Measurements from ENCODE around the gene SNUPN. TPM values are rescaled to one million over a fixed set of nuclear protein-coding genes. Genes with fewer than 3 reads are reported as not detected.

SNUPN gene
- total RNA-seq, 4 donors from 2014 or later: 8.7 to 19.1 (median 13.5) TPM

GRCh38 chr15:75620058-75620820, 5.3 kb downstream of the SNUPN start:
- Histone ChIP-seq H3K9me3 (no peaks in the 10 kb centered on the region), H3K4me3 (peak overlapping the region in 3 of 4 donors; percentile 9 to 42 (median 18)), H3K36me3 (peaks cover 0 to 50% (median 20%) of the 10 kb centered on the region in 3 donors), H3K27me3 (no peaks in the 10 kb centered on the region), H3K4me1 (peaks cover 16 to 38% (median 20%) of the 10 kb centered on the region in 3 donors), H3K27ac (peak overlapping the region; percentile 56 to 83 (median 78))
- TF ChIP-seq CTCF (IDR thresholded peaks at IDR 0.05) (no peak), POLR2A (IDR thresholded peaks at IDR 0.05) (no peak)
- intact Hi-C loops (cut with DNase I): no loop called here
- WGBS, 2 donors: 11 to 22% methylated on average over 3 to 4 of the region's 4 CpGs
- no peak for DNase-seq

GRCh38 chr15:75616766-75617165, 8.8 kb downstream of the SNUPN start:
- Histone ChIP-seq H3K9me3 (no peaks in the 10 kb centered on the region), H3K27ac (no peak overlapping the region), H3K27me3 (no peaks in the 10 kb centered on the region), H3K4me3 (no peak overlapping the region), H3K4me1 (peaks cover 16 to 26% (median 20%) of the 10 kb centered on the region in 3 donors), H3K36me3 (peaks cover 0 to 85% (median 25%) of the 10 kb centered on the region in 3 donors)
- DNase-seq: no peak
- no peak for TF ChIP-seq POLR2A (IDR thresholded peaks at IDR 0.05)
- TF ChIP-seq CTCF (IDR thresholded peaks at IDR 0.05): no peak
- intact Hi-C loops (cut with DNase I): no loop called here

GRCh38 chr15:75606711-75607699, 18.5 kb downstream of the SNUPN start:
- no peak for DNase-seq
- Histone ChIP-seq H3K27me3 (no peaks in the 10 kb centered on the region), H3K27ac (peak overlapping the region in 1 of 4 donors; percentile 38), H3K4me3 (no peak overlapping the region), H3K36me3 (peaks cover 0 to 97% (median 35%) of the 10 kb centered on the region in 3 donors), H3K9me3 (no peaks in the 10 kb centered on the region), H3K4me1 (no peaks in the 10 kb centered on the region)
- WGBS, 2 donors: 65 to 83% methylated on average over 6 of the region's 6 CpGs
- no peak for TF ChIP-seq CTCF (IDR thresholded peaks at IDR 0.05)
- no peak for TF ChIP-seq POLR2A (IDR thresholded peaks at IDR 0.05)
- intact Hi-C loops (cut with DNase I): no loop called here

GRCh38 chr15:75606026-75606425, 19.5 kb downstream of the SNUPN start:
- H3K4me3 ChIP-seq: no peak overlapping the region
- no peaks in the 10 kb centered on the region for H3K4me1 ChIP-seq
- peak overlapping the region in 1 of 4 donors; percentile 38 for H3K27ac ChIP-seq
- no peaks in the 10 kb centered on the region for H3K9me3 ChIP-seq
- DNase-seq: no peak
- intact Hi-C loops (cut with DNase I): no loop called here
- 80 to 95% methylated on average over 7 to 8 of the region's 8 CpGs for WGBS, 2 donors
- no peaks in the 10 kb centered on the region for H3K27me3 ChIP-seq
- peaks cover 4 to 97% (median 35%) of the 10 kb centered on the region in 3 donors for H3K36me3 ChIP-seq
- no peak for TF ChIP-seq CTCF (IDR thresholded peaks at IDR 0.05)
- no peak for TF ChIP-seq POLR2A (IDR thresholded peaks at IDR 0.05)
